Measurements from ENCODE around the gene SLC27A3. TPM values are rescaled to one million over a fixed set of nuclear protein-coding genes. Genes with fewer than 3 reads are reported as not detected.
A peak's percentile ranks its signal among the peaks of the same experiment; 100 is the strongest.

Gene SLC27A3
- polyA plus RNA-seq, 2 of the 4 experiments (the other 2 are of a cell fraction) = 1.3 to 2.1 TPM

GRCh38 chr1:153728305-153729066 is 46.7 kb upstream of the SLC27A3 start:
- FAIRE-seq = no peak
- ChIA-PET CTCF (interaction anchor here (0.6 to 3.5 kb wide), 3 partner anchors 20 to 52 kb away, joined by 4 to 14 read pairs (median 4); no protein-coding TSS in a partner anchor), POLR2A (interaction anchor here (0.6 to 2.1 kb wide), 17 partner anchors 8 to 262 kb away, joined by 3 to 9 read pairs (median 3); partner anchors contain the start of genes CHTOP, DENND4B, ILF2 and RPS27)
- ATAC-seq = peak; percentile 14 to 54; a peak in 4 of 6 replicates
- Histone ChIP-seq H3K4me3 (peak overlapping the region; percentile 67), H3K4me2 (peak overlapping the region; percentile 78), H3K4me1 (peaks cover 19% of the 10 kb centered on the region), H3K9me3 (no peaks in the 10 kb centered on the region), H3K27ac (peak overlapping the region; percentile 96 to 99)
- DNase-seq (ENCODE audit: low read depth in 1 of 2, low spot score in 1 of 2) = peak; percentile 39 to 54
- TF ChIP-seq PHF8 (IDR thresholded peaks at IDR 0.05; ENCODE audit: borderline replicate concordance, low read depth) = 0 out of 2 replicates have a peak, but pooled peaks have one; percentile 22
- TF ChIP-seq POLR2A (IDR thresholded peaks at IDR 0.05; ENCODE audit: low read length) = peak; percentile 21; the same call in 1 of the 2 replicates
- TF ChIP-seq TP53 (CRISPR knock-in tag; IDR thresholded peaks at IDR 0.05) = no peak
- no peak for TF ChIP-seq PBX3 (IDR thresholded peaks at IDR 0.05)
- no peak for TF ChIP-seq RCOR1 (IDR thresholded peaks at IDR 0.05; ENCODE audit: low read depth, low read length)
- no peak for TF ChIP-seq BCL3 (IDR thresholded peaks at IDR 0.05)
- no peak for TF ChIP-seq BHLHE40 (IDR thresholded peaks at IDR 0.05; ENCODE audit: low read depth, low read length)
- TF ChIP-seq FOXS1 (CRISPR knock-in tag; IDR thresholded peaks at IDR 0.05) = no peak
- TF ChIP-seq FOSL2 (IDR thresholded peaks at IDR 0.05) = no peak
- TF ChIP-seq FOSL2 (CRISPR knock-in tag; IDR thresholded peaks at IDR 0.05) = no peak
- TF ChIP-seq HES2 (IDR thresholded peaks at IDR 0.05) = no peak
- TF ChIP-seq KDM5A (IDR thresholded peaks at IDR 0.05) = peak; percentile 32
- TF ChIP-seq JUN (IDR thresholded peaks at IDR 0.05) = peak in 1 of 2 experiments; percentile 4; a peak in 1 of 5 replicates
- 3% methylated on average over 15 of the region's 19 CpGs for WGBS (ENCODE audit: missing lambda C conversion rate)

- Histone ChIP-seq H3K4me2 (peak overlapping the region; percentile 78; the same call in 1 of the 3 replicates), H3K4me1 (peaks cover 22% of the 10 kb centered on the region), H3K9me3 (no peaks in the 10 kb centered on the region), H3K4me3 (no peak overlapping the region), H3K27ac (no peak overlapping the region)
- no peak for DNase-seq (ENCODE audit: low read depth in 1 of 2, low spot score in 1 of 2)
- ATAC-seq = no peak
- no peak for TF ChIP-seq FOSL2 (IDR thresholded peaks at IDR 0.05)
- TF ChIP-seq FOSL2 (CRISPR knock-in tag; IDR thresholded peaks at IDR 0.05) = no peak
- TF ChIP-seq FOXS1 (CRISPR knock-in tag; IDR thresholded peaks at IDR 0.05) = no peak
- no peak for TF ChIP-seq POLR2A (IDR thresholded peaks at IDR 0.05; ENCODE audit: low read length)
- TF ChIP-seq TP53 (CRISPR knock-in tag; IDR thresholded peaks at IDR 0.05) = no peak
- TF ChIP-seq NR3C1 (IDR thresholded peaks at IDR 0.05) = no peak
- no peak for TF ChIP-seq HOXB5 (CRISPR knock-in tag; IDR thresholded peaks at IDR 0.05)
- TF ChIP-seq NFE2L2 (conservative IDR thresholded peaks at IDR 0.05; ENCODE audit: low read length) = no peak
- TF ChIP-seq BHLHE40 (IDR thresholded peaks at IDR 0.05; ENCODE audit: low read depth, low read length) = no peak
- TF ChIP-seq NPAS2 (CRISPR knock-in tag; IDR thresholded peaks at IDR 0.05; ENCODE audit: borderline replicate concordance) = no peak
- no peak for TF ChIP-seq CBX8 (IDR thresholded peaks at IDR 0.05)
- TF ChIP-seq SREBF2 (IDR thresholded peaks at IDR 0.05) = no peak
- no peak for TF ChIP-seq RARB (CRISPR knock-in tag; IDR thresholded peaks at IDR 0.05)
- TF ChIP-seq CBX2 (IDR thresholded peaks at IDR 0.05; ENCODE audit: borderline replicate concordance, low read depth) = no peak
- POLR2A ChIA-PET = no interaction called here
- CTCF ChIA-PET = interaction anchor here (1.2 to 3.5 kb wide), 3 partner anchors 22 to 58 kb away, joined by 3 to 14 read pairs (median 4); no protein-coding TSS in a partner anchor
- WGBS (ENCODE audit: missing lambda C conversion rate) = 91% methylated on average over 5 of the region's 5 CpGs
- FAIRE-seq = no peak
Observed at GRCh38 chr1:153730468-153730988, 44.7 kb upstream of the SLC27A3 start.
